Breast epithelium (tissue), 4 donors: ENCODE data around the gene FEV. TPM values are rescaled to one million over a fixed set of nuclear protein-coding genes. Genes with fewer than 3 reads are reported as not detected.
A peak's percentile ranks its signal among the peaks of the same experiment; 100 is the strongest.

Experiments
- DNase-seq, 2 donors: peaks; one replicate each; pipeline ENCODE4 v3.0.0-alpha.2; 2019; ENCODE audit warnings: low spot score in 2 of 2
- H3K27ac ChIP-seq, 2 donors: fragments of 200-600 bp; sonication (generic) in 1 of 2; one replicate each; pipeline ENCODE4 v1.5.1; 2016 to 2019; ENCODE audit warnings: mild to moderate bottlenecking in 1 of 2
- H3K27me3 ChIP-seq, 2 donors: fragments of 200-600 bp; sonication (generic) in 1 of 2; one replicate each; pipeline versions ENCODE4 v1.5.1 to v1.6.0; 2017 to 2019; ENCODE audit warnings: control low read depth in 1 of 2, mild to moderate bottlenecking in 1 of 2
- H3K36me3 ChIP-seq: fragments of 200-600 bp; one replicate; pipeline ENCODE4 v1.5.1; 2019
- H3K4me1 ChIP-seq, 2 donors: fragments of 200-600 bp; sonication (generic); one replicate each; pipeline ENCODE4 v1.5.1; 2016 to 2019; ENCODE audit warnings: control low read depth in 1 of 2
- H3K4me3 ChIP-seq, 3 donors: fragments of 200-600 bp; sonication (generic); 1 replicate in 2 of 3; 2 replicates in 1 of 3; pipeline ENCODE4 v1.5.1; 2016 to 2019; ENCODE audit warnings: mild to moderate bottlenecking in 3 of 3, moderate library complexity in 2 of 3
- H3K9me3 ChIP-seq, 2 donors: fragments of 200-600 bp; sonication (generic) in 1 of 2; one replicate each; pipeline ENCODE4 v1.5.1; 2016 to 2019; ENCODE audit warnings: control low read depth in 1 of 2
- POLR2A ChIP-seq: fragments of 450-650 bp; IDR thresholded peaks from one replicate; pipeline ENCODE4 v1.6.1; 2016; ENCODE audit warnings: antibody characterized with exemption, mild to moderate bottlenecking, moderate library complexity
- POLR2AphosphoS5 ChIP-seq, 3 donors: sonication (generic); formaldehyde crosslinking; IDR thresholded peaks; one replicate each; pipeline ENCODE4 v1.6.1; 2017; ENCODE audit warnings: antibody characterized with exemption in 3 of 3
- intact Hi-C: fragments of 100-400 bp; cut with DNase I; formaldehyde crosslinking; loops from one replicate; pipeline ENCODE4 v1.15.1; 2023; ENCODE audit warnings: low total_unique reads
- total RNA-seq, 3 donors: library from RNA; depleted of rRNA; stranded (reverse); fragments of >200 nt; gene quantifications; one replicate each; pipeline ENCODE4 v1.1.0, GENCODE V29; 2016
- TF ChIP-seq, protein P1 (sequence below), 3 donors: fragments of 450-650 bp; IDR thresholded peaks; one replicate each; pipeline ENCODE4 v1.5.1; 2016 to 2017; ENCODE audit warnings: antibody characterized with exemption in 3 of 3, mild to moderate bottlenecking in 3 of 3, moderate library complexity in 3 of 3

Gene FEV
- total RNA-seq, 3 donors from 2014 or later = not detected

DNA sequence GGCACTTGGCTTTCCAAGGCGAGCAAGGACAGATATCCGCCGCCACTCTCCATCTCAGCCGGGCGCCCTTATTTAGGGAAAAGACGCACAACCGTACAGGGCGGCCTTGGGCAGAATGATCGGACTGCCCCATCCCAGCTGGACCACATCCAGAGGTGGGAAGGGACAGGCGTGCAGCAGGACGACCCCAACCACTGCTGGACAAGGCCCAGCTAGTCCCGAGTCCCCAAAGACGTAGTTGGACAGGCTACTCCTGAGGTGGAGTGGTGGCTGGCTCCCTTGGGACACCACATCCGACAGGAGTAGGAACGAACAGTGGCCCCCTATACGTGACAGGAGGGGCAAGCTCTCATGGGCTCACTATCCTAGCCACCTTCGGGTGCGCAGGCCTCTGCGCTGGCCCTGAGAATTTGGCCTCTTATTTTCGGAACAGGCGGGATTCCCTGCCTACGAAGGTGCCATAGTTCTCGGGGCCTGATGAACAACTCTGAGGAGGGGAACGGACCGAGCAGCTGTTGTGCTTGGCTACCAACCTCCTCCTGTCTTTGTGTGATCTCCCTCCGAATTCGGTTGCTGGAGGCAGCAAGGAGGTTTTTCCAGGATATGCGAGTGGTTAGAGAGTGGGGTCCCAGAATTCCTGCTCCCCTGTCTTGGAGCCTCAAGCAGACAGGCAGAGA is 2.3 kb downstream of the FEV start:
- Histone ChIP-seq H3K27ac (no peak overlapping the region), H3K4me3 (peak overlapping the region in 2 of 3 donors; percentile 35 to 63), H3K27me3 (peaks cover 8 to 99% of the 10 kb centered on the region in 2 donors), H3K9me3 (no peaks in the 10 kb centered on the region), H3K4me1 (peaks cover 10% of the 10 kb centered on the region in 2 donors), H3K36me3 (no peaks in the 10 kb centered on the region)
- no peak for DNase-seq
- TF ChIP-seq POLR2A (no peak), POLR2AphosphoS5 (IDR thresholded peaks at IDR 0.05) (no peak)
- TF ChIP-seq, protein P1, sequence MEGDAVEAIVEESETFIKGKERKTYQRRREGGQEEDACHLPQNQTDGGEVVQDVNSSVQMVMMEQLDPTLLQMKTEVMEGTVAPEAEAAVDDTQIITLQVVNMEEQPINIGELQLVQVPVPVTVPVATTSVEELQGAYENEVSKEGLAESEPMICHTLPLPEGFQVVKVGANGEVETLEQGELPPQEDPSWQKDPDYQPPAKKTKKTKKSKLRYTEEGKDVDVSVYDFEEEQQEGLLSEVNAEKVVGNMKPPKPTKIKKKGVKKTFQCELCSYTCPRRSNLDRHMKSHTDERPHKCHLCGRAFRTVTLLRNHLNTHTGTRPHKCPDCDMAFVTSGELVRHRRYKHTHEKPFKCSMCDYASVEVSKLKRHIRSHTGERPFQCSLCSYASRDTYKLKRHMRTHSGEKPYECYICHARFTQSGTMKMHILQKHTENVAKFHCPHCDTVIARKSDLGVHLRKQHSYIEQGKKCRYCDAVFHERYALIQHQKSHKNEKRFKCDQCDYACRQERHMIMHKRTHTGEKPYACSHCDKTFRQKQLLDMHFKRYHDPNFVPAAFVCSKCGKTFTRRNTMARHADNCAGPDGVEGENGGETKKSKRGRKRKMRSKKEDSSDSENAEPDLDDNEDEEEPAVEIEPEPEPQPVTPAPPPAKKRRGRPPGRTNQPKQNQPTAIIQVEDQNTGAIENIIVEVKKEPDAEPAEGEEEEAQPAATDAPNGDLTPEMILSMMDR (IDR thresholded peaks at IDR 0.05) = no peak
- intact Hi-C loops = no loop called here

- peaks cover 8 to 97% of the 10 kb centered on the region in 2 donors for H3K27me3 ChIP-seq
- TF ChIP-seq POLR2AphosphoS5 (IDR thresholded peaks at IDR 0.05) (no peak), POLR2A (no peak)
- TF ChIP-seq, protein P1 (IDR thresholded peaks at IDR 0.05) = no peak
- peak overlapping the region in 2 of 3 donors; percentile 35 to 63 for H3K4me3 ChIP-seq
Observed at GRCh38 chr2:218981881-218982585, 3.0 kb downstream of the FEV start.

DNA sequence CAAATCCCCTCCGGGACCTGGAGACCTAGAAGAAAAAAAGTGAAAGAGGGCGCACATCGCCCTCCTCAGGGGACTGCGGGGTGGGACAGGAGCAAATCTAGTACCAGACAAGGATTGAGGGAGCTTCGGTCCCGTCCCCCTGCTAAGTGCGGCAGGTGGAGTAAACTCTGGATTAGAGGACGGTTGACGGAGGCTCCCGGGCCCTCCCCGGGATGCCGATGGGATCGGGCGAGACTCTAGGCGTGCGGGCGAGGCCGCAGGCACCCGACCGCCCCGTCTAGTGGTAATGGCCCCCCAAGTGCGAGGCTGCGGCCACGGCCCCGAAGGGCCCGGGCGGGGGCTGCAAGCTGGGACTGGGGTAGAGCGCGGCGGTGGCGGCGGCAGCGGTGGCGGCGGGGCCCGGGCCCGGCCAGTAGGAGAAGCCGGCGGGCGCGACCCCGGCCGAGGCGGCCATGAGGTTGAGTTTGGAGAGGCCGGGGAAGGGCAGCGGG is 3.5 kb downstream of the FEV start:
- no peak for DNase-seq
- Histone ChIP-seq H3K36me3 (no peaks in the 10 kb centered on the region), H3K9me3 (no peaks in the 10 kb centered on the region), H3K27ac (no peak overlapping the region), H3K4me3 (peak overlapping the region in 2 of 3 donors; percentile 35 to 63), H3K27me3 (peaks cover 7 to 93% of the 10 kb centered on the region in 2 donors), H3K4me1 (peaks cover 10% of the 10 kb centered on the region in 2 donors)
- TF ChIP-seq, protein P1 (IDR thresholded peaks at IDR 0.05) = no peak
- TF ChIP-seq POLR2A = no peak
- TF ChIP-seq POLR2AphosphoS5 (IDR thresholded peaks at IDR 0.05) = no peak
- intact Hi-C loops = no loop called here

More at GRCh38 chr2:218981881-218982585, 3.0 kb downstream of the FEV start:
- Histone ChIP-seq H3K9me3 (no peaks in the 10 kb centered on the region), H3K4me1 (peaks cover 10% of the 10 kb centered on the region in 2 donors), H3K27ac (no peak overlapping the region), H3K36me3 (no peaks in the 10 kb centered on the region)
- intact Hi-C loops = no loop called here
- DNase-seq = no peak

DNA sequence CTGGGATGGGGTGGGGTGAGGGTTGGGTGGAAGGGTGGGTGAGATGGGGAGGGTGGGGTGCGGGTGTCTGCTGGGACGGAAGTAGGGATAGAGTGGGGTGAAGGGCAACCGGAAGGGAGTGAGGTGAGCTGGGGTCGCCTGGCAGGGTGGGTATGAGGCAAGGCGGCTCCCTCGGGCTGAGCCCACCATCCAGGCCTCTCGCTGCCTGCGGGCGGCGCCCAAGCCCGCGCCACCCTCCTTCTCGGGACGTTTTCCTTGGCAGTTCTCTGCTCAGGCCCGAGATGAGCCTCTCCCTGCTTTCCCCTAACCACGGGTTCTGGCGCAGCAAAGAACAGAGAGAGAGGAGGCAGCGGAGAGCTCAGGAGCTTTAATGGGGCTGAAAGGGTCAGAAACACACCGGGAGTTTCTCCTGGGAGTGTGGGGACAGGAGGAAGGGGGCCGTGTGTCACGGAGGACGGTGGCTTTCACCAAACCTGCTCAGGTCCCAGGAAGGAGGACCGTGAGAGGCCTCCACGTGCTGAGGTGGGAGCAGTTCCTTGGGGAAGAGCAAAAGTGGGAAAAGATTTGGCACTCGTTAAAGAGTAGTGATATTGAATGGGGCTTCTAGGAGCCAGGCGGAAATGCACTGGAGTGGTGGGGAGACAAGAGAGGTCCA is 4.1 kb downstream of the FEV start:
- Histone ChIP-seq H3K9me3 (no peaks in the 10 kb centered on the region), H3K27me3 (peaks cover 4 to 90% of the 10 kb centered on the region in 2 donors), H3K36me3 (no peaks in the 10 kb centered on the region), H3K27ac (no peak overlapping the region), H3K4me3 (peak overlapping the region in 2 of 3 donors; percentile 35 to 63), H3K4me1 (peaks cover 10% of the 10 kb centered on the region in 2 donors)
- intact Hi-C loops = no loop called here
- no peak for DNase-seq
- TF ChIP-seq POLR2A = no peak
- no peak for TF ChIP-seq POLR2AphosphoS5 (IDR thresholded peaks at IDR 0.05)
- TF ChIP-seq, protein P1 (IDR thresholded peaks at IDR 0.05) = no peak
